COLO668 (cell line): ENCODE measurements around the gene ADCY5.

ENCODE experiments used
- DNase-seq: peaks from one replicate; lab custom pipeline; 2025; ENCODE audit not compliant: unreplicated experiment; lab: John Stamatoyannopoulos, UW

The ADCY5 gene

DNA sequence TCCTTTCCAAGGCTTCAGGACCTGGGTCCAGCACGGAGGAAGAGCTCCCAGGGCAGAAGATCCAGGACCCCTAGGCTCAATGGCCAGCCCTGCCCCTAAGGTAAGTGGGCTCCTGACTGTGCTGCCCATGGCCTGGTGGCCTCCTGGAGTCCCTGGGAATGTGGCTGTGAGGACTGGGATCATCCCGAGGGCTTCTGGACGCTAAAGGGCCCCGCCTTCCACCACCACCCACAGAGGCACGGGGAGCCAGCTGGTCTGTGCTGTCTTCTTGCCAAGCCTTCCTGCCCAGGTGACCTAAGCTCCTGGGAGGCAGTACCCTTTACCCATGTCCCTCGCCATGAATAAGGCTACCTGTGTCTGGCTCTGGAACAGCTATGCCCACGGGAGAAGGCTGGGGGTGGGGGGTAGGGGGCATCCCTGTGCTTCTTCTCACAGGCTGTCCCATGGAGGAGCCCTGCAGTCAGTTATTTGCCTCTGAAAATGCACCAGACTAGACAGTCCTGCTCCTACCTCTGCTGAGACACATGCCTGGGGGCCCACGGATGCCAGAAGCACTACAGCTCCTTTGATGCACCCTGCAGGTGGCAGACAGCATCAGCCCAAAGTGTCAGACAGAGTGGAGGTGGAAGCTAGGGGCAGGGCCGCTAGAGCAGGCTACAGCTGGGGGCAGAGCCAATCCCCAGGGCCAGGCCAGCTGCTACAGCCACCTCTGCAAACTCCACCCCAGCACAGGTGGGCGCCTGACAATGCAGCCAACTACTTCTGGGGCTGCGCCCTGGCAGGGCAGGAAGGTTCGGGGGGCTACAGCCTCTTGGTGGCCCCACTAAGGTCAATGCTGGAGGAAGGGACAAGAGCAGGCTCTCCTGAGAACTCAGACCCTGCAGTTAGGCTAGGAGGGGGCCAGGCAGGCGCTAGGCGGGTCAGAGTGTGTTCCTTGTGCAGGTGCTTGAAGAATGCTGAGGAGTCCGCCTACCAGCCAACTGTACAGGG is 156.3 kb downstream of the ADCY5 start:
- DNase-seq, result no peak

GRCh38 chr3:123291404-123291803 is 157.5 kb downstream of the ADCY5 start:
- DNase-seq, result no peak

GRCh38 chr3:123290962-123291361 is 157.9 kb downstream of the ADCY5 start:
- no peak for DNase-seq

GRCh38 chr3:123290107-123290930 is 158.6 kb downstream of the ADCY5 start:
- DNase-seq, result no peak

GRCh38 chr3:123289391-123290106 is 159.3 kb downstream of the ADCY5 start:
- DNase-seq, result no peak

DNA sequence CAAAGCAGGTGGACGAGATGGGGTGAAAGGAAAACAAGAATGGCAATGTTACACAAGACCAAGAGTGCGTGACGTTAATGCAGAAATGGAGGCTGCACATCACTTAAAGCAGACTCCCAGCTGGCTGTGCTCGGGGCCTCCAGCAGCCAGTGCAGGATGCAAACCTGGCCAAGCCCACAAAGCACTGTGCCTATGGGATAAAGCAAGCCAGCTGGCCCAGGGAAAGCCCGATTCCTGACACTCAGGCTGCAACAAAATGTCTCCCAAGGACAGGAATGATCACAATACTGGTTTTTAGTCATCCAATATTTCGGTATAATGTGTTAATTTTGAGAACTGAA is 161.0 kb downstream of the ADCY5 start:
- no peak for DNase-seq

DNA sequence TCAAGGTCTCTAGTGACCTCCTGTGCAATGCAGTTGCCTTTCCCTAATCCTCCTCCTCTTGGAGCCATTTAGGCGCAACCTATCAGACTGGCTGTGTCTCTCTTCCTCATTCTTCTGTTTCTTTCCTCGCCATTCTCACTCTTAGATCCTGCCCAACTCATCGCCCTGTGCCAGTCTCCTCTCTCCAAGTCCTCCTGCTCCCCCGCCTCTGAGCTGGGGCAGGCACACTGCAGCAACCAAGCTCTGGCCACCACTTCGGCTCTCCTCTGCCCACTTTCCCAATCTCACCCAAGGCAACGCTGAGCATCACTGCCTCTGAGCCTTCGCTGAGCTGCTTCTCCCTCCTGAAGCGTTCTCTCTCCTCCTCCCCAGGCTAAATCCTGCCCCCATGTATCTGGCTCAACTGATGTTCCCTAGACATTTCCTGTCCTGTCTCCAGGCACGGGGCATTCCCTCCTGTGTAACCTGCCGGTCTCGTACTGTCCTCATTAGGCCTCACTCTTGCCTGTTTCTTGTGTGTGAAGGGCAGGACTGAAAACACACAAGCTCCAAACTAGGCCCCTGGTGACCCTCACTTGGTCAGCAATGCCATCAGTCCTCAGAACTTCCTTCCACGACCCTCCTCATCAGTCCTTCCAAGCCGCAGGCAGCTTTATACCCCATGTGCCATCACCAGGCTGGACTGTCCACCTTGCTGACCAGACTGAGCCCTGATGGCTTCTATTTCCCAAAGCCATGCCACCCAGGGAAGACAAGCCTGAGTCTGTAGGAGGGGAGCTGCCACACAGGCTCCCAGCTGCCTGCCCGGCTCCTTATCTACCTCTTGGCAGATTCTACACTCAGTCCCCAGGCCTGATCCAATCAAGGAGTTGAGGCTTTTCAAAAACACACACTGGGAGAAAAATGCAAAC is 161.6 kb downstream of the ADCY5 start:
- no peak for DNase-seq

- DNase-seq, result peak; percentile 7
These were observed 162.4 kb downstream of the ADCY5 start for GRCh38 chr3:123286308-123287023.

DNA sequence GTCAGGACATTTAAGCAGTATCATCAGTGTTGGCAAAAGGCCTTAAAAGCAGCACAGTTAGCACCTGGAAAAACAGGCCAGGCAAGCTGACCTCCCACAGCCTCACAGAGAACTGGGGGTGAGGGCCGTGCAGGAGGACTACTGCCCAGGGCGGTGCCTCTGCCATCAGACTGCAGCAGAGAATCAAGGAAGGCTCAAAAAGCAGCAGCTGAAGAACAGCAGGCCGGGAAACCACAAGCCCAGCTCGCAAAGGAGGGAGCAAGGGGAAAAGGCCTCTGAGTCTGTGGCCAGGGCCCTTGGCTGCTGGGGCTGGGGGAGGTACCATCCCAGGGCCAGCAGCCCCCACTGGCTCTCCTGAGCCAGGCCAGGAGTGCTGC is 163.0 kb downstream of the ADCY5 start:
- no peak for DNase-seq

- DNase-seq, result no peak
These were observed 163.4 kb downstream of the ADCY5 start for GRCh38 chr3:123285479-123285878.

- no peak for DNase-seq
These were observed 163.8 kb downstream of the ADCY5 start for GRCh38 chr3:123285066-123285465.

- DNase-seq, result peak; percentile 3
These were observed 164.4 kb downstream of the ADCY5 start for GRCh38 chr3:123284399-123285010.

- DNase-seq, result no peak
These were observed 165.1 kb downstream of the ADCY5 start for GRCh38 chr3:123283657-123284398.

DNA sequence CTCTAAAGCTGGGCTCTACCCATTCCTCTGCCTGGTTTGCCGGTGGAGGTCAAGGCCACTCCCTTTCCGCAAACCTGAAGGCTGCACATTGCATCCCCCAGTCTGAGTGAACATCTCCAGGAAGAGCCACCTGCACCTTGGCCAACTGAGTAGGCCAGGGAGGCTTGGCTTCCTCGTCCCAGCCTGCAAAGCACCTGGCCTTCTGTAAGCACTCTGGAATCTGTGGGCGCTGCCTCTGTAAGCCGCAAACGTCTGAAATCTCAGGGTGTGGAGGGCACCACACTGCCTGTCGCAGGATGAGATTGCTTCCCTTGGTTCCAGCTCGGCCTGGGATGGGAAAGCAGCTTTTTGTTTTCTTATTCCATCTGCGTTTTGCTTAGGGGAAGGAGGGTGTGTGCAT is 165.8 kb downstream of the ADCY5 start:
- no peak for DNase-seq

DNA sequence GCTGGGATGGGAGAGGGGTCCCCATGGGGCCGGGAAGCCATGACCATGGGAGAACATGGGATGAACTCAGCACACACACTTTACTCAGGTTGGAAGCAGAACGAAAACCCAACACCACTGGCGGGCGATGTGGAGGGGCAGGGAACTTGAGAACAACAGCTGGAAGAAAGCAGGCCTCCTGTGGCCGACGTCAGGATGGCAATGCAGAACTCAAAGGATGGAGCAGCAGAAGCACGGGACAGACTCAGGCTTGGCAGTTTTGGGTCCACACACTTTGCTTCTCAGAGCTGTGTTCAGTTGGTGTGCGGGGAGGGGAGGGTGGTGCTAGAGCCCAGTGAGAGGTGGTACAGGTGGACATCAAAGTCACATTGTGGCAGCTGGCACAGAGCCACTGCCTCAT is 166.4 kb downstream of the ADCY5 start:
- no peak for DNase-seq

- DNase-seq, result no peak
These were observed 167.0 kb downstream of the ADCY5 start for GRCh38 chr3:123281929-123282328.

DNA sequence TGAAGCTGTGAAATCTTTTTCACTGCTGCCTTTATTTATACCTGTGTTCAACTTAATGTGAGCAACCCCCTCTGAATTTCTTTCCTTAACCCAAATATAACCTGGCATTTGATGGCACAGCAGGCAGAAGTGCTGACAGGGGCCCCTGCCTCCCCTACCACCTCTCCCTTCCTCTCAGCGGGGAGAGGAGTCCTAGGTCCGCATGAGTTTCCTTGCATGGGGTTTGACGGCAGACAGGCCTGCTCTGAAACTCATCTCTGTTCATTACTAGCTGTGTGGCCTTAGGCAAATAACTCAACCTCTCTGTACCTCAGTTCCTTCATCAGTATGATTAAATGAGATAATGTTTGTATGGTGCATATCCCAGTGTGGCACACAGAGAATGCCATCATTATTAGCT is 167.5 kb downstream of the ADCY5 start:
- no peak for DNase-seq

DNA sequence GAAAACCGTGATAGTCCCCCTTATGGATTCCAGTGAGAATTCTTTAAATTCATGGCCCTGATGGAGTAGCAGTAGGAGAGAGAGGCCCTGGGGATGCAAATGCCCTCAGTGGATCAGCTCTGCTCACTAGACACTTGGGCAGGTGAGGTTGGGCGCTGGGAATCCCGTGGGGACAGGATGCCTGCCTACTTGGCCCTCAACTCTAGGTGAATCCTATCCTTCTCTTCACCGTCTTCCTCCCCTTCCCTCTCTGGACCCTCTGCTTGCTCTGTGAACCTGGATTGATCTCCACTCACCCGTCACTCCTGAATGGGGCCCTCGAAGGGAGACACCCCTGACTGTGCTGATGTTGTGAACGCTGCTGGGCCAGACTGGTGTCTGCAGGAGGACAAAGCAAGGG is 169.8 kb downstream of the ADCY5 start:
- no peak for DNase-seq

- no peak for DNase-seq
These were observed 170.4 kb downstream of the ADCY5 start for GRCh38 chr3:123278446-123278845.
